Activated CD4-positive, alpha-beta T cell treated with anti-CD3 and anti-CD28 coated beads for 1 hour (primary cell): ENCODE measurements around the gene HAGHL.

Experiments
- DNase-seq: peaks from one replicate; pipeline ENCODE4 v3.0.0-alpha.2; 2020

Gene HAGHL

GRCh38 chr16:722835-723633 is 3.9 kb upstream of the HAGHL start:
- DNase-seq: no peak

GRCh38 chr16:723695-724094 is 3.2 kb upstream of the HAGHL start:
- DNase-seq: no peak

GRCh38 chr16:724188-725040 is 2.5 kb upstream of the HAGHL start:
- no peak for DNase-seq

- no peak for DNase-seq
Measured at GRCh38 chr16:725041-725376, 1.9 kb upstream of the HAGHL start.

- no peak for DNase-seq
Measured at GRCh38 chr16:725463-726187, 1.3 kb upstream of the HAGHL start.

- no peak for DNase-seq
Measured at GRCh38 chr16:726188-726437, 793 bp upstream of the HAGHL start.

GRCh38 chr16:727291-727977 is 528 bp downstream of the HAGHL start:
- no peak for DNase-seq

GRCh38 chr16:728131-728889 is 1.4 kb downstream of the HAGHL start:
- peak; percentile 40 for DNase-seq

- DNase-seq: no peak
Measured at GRCh38 chr16:728890-729744, 2.2 kb downstream of the HAGHL start.

- no peak for DNase-seq
Measured at GRCh38 chr16:729768-730665, 3.1 kb downstream of the HAGHL start.

GRCh38 chr16:730666-731509 is 4.0 kb downstream of the HAGHL start:
- no peak for DNase-seq

- DNase-seq: no peak
Measured at GRCh38 chr16:732332-732731, 5.4 kb downstream of the HAGHL start.

GRCh38 chr16:732936-733335 is 6.0 kb downstream of the HAGHL start:
- DNase-seq: no peak

GRCh38 chr16:733382-734207 is 6.7 kb downstream of the HAGHL start:
- DNase-seq: no peak

GRCh38 chr16:734208-734980 is 7.5 kb downstream of the HAGHL start:
- no peak for DNase-seq

GRCh38 chr16:734981-735881 is 8.3 kb downstream of the HAGHL start:
- DNase-seq: no peak
